GM19395 (cell line): ENCODE measurements around the gene ALKBH7.
"Not testable (repeated sequence)": the region's sequence is repeated elsewhere in the genome, so short reads cannot be mapped to it uniquely, and the experiment has no call there.

Source experiments
- ATAC-seq: cut with Tn5 transposase; IDR thresholded peaks from one replicate; pipeline ENCODE4 v1.9.1; 2021; ENCODE audit warnings: mild to moderate bottlenecking, moderate library complexity; ENCODE audit not compliant: unreplicated experiment

ALKBH7 gene

DNA sequence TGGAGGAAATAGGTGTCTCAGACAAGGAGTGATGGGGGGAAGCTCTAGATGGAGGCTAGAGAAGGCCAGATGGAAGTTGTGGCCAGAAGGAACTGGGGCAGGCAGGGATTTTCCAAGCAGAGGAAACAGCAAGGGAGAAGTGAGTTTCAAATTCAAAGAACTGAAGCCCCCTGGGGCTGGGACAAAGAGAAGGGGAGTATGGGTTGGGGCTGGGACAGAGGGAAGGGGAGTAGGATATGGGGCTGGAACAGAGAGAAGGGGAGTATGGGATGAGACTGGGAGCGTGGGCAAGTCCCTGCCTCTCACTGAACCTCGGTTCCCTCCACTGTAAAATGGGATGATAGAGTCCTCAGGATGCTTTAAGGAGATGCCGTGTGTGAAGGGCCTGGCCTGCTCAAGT, 22.2 kb downstream of the ALKBH7 start:
- no peak for ATAC-seq

DNA sequence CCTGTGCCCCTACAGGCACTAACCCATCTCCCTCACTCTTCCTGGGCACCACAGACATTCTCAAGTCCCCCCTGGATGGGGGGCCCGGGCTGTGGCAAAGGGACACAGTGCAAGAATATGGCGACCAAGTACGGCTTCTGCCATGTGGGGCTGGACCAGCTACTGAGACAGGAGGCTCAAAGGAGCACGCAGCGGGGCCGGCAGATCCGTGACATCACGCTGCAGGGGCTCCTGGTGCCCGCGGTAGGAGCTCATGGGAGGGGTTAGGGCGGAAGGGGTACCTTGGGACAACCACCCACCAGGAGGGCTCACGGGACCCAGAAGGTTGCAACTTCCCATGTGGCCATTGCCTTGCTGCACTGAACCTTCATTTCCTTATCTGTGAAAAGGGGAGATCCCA, 23.7 kb downstream of the ALKBH7 start:
- no peak for ATAC-seq

DNA sequence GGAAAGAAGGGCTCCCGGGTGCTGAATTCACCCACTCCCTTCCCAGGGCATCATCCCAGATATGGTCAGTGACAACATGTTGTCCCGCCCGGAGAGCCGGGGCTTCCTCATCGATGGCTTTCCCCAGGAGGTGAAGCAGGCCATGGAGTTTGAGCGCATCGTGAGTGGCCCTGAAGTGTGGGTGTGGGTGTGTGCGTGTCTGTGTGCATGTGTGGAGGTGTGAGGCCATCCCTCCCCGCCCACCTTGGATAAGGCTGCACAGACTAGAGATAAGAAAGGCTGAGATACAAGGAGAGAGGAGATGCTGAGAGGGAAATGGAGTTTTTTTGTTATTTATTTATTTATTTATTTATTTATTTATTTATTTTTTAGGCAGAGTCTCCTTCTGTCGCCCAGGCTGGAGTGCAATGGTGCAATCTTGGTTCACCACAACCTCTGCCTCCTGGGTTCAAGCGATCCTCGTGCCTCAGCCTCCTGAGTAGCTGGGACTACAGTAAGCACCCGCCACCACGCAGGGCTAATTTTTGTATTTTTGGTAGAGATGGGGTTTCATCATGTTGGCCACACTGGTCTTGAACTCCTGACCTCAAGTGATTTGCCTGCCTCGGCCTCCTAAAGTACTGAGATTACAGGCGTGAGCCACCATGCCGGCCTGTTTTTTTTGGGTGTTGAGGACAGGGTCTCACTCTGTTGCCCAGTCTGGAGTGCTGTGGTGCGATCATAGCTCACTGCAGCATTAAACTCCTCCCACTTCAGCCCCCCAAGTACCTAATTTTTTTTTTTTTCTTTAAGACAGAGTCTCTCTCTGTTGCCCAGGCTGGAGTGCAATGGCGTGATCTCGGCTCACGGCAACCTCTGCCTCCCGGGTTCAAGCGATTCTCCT, 27.7 kb downstream of the ALKBH7 start:
- ATAC-seq, result not testable (repeated sequence)

DNA sequence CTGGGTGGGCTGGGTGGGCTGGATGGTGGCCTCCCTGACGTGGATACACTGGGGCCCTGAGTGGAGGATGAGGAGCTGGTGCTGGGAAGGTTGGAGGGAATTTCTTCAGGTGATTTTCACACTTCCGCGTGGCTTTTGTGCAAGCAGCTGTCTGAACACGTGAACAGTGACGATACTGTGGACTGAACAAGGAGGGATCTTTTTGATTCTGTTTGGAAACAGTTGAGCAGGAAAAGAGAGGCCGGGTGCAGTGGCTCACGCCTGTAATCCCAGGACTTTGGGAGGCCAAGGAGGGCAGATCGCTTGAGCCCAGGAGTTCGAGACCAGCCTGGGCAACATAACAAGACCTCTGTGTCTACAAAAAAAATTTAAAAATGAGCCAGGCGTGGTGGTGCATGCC, 29.5 kb downstream of the ALKBH7 start:
- no peak for ATAC-seq

DNA sequence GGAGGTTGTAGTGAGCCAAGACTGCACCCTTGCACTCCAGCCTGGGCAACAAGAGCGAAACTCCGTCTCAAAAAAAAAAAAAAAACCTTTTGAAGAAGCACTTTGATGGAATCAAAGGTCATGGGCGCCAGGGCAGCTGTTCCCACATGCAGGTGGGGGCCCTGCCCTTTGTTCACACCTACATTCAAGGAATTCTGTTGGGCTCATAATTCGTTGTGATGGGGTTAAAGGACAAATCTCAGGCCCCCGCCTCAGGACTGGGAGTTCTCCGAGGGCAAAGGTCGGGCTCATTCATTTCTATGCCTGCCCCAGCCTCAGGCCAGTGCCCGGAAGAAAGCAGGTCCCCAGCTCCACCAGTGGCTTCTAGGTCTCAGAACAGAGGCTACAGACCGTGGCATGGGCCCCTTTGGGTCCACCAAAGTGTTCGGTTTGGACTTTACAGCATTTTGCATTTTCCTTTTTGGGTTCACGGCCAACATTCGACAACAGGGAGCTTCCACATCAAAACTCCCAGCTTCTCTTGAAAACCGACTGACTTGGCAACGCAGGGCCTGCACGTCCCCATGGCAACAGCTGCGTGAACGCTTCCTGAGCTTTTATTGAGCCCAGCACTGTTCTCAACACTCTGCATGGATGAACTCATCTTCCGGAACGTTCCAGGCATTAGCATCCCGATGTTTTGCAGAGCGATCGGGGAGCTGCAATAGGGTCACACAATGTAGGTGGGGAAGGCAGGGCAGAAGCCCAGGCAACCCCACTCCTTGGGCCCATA, 30.4 kb downstream of the ALKBH7 start:
- ATAC-seq, result no peak

DNA sequence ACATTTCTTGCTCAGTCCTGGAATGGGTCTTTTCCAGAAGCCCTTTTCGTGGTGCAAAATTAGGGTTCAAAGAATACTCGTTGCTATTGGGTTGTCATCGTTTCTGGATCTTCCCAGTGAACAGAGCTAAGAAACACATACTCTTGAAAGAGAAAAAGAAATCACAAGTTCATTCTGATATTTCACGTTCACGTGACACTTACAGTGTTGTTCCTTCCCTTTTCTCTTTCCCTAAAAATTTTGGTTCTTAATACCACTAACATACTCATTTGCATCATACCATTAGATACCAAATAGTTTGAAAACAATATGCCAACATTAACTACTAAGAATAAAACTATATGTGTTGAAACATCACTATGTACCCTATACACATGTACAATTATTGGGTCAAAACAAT, 33.8 kb downstream of the ALKBH7 start:
- ATAC-seq, result no peak

DNA sequence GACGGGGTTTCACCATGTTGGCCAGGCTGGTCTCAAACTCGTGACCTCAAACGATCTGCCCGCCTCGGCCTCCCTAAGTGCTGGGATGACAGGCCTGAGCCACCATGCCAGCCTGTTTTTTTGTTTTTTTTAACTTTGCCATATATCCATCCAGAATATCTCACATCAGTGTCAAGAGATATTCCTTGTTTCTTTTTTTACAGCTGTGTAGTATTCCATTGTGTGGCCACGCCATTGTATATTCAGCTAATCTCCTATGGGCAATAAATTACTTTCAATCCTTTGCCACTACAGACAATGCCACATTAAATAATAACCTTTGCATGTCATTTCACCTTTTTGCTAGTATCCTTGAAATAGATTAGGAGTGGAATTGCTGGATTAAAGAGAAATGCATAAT, 36.8 kb downstream of the ALKBH7 start:
- no peak for ATAC-seq

DNA sequence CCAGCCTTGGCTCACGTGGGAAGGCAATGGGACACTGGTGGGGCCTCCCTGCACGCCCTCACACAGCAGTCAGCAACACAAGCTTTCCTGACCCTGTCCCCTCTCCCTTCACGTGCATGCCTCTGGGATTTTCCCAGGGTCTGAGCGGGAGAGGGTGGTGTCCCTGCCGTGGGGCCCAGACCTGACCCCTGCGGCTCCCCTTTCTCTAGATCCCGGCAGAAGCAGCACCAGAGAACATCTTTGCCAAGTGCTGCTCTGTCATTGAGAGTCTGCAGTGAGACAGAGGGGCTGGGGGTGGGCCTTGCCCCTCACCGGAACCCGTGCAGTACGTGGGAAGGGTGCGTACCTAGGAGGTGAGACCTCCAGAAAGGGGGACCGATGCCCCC, 39.5 kb downstream of the ALKBH7 start:
- no peak for ATAC-seq

DNA sequence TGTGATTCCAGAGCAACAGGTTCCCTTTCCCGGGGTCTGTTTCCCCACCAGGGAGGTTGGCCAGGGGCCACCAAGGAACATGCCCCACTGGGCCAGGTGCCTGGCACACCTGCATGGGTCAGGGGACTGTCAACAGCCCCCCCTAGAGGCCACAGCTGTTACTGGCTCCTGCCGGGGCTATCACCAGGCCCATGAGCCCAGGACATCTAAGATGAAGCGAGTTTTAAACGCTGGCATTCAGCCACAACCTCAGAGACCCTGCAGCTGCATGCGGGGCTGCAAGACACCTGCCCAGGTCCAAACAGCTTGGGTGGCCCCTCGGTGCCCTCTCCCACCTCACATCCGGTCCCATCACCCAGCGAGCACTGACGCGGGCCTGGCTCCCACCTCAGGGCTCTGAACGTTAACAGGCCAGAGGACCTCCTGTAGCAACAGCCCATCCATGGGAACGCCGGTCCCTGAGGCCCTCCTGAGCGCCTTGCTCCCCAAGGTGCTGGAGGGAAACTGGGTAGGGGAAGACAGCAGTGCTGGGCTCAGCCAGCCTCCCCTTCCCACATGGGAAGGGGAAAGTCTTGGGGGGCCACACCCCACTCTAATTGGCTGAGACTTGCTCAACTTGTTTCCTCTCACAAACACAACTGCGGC, 40.0 kb downstream of the ALKBH7 start:
- no peak for ATAC-seq

DNA sequence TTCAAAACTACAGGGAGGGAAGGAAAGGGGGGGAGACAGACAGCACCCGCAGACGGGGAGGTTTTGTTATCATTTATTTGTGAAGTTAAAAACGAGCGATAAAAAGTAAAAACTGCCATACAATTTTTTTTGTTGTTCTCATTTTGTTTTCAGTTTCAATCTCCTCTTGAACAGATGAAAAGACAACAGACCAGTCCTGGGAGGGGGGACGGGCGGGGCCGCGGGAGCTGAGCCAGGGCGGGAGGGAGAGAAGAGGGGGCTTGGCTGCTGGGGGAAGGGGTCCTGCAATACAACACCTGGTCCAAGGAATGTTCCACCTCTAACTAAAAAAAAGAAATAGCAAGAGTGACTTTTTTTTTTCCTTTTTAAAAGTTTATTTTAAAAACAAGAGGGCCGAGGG, 40.7 kb downstream of the ALKBH7 start:
- ATAC-seq, result no peak

DNA sequence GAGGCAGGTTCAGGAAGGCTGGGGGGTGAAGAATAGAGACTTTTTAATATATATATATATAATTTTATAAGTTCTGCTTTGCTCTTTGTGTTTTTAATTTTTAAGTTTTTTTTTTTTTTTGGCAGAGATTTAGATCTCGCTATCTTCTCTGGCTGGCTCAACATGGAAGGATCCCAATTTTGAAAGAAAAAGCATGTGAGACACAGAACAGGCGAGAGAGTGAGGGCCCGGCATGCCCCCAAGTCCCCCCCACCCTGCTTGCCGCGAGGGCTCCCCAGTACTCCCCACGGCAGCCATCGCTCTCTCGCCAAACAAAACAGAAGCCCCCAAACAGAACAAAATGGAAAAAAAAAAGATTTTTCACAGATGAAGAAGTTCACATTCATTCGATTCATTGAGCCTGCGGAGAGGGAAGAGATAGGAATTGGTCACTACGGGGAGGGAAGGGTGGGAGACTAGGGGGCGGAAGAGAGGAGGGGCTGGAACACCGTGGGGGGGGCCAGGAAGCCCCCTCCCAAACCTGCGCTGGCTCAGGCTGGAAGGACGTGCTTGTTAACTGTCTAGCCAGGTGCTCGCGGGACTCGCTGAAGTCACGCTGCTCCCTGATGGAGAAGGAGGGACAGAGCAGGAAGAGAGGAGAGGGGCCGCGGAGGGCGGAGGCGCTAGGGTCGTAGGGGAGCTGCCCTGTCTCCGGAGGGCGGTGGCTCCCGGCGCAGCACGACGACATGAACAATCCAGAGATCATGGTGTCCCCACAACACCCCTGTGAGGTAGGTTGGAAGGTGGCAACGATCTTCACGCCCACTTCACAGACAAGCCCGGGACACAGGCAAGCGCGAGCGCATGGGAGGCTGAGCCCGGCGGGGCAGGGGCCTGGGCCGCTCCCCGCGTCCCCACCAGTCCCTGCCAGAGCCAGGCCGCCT, 41.4 kb downstream of the ALKBH7 start:
- no peak for ATAC-seq

DNA sequence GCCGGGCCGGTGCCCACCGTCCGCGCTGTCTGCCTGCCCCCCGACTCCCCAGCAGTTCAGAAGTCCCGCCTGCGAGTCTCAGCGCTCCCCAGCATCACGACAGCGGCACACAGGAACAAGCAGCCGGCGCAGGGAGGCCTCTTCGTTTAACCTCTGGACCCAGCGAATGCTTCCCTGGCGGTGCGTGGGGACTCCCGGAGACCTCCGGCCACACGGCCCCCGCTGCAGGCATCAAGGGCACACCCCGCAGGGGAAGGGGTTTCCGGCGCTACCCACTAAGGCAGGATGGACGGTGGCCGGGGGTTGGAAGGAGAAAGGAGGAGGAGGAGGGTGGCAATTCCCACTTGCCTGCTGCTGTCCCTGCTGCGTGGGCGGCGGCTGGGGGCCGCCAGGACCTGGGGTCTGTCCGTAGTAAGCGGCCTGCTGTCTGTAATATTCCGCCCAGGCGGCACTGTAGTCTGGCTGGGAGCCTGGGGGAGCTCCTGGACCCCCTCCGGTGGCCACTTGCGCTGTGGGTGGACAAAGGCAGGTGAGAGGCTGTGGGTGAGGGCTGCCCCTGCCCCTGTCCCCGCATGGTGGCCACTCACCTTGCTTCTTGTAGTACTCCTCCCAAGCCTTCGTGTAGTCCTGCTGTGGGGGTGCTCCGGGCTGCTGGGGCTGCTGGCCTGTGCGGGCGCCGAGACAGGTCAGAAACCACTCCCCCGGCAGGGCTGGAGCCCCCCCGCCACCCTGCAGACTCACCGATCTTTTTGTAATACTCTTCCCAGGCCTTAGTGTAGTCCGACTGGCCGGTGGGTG, 42.4 kb downstream of the ALKBH7 start:
- ATAC-seq, result no peak

DNA sequence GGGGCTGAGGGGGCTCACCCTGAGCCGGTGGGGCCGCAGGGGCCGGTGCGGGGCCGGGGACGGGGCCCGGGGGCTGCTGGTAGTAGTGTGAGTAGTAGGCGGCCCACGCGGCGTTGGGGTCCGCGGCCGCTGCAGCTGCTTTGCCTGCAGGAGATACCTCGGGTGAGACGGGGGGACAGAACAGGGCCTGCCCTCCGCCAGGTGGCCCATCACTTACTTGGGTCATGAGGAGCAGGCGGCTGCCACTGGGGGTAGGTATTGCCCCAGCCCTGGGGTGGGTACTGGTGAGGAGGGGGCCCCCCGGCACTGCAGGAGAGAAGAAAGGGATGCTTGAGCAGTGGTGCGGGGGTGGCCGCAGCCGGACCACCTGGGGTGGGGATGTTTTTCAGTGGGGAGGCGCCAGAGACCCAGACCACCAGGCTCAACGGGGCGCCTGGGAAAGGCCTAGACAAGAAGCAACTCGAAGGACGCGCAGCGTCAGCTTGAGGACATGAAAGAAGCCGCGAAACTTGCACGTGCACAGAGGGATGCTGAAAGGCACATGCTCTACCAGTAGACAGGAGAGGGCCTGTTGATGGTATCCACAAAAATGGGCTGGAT, 43.1 kb downstream of the ALKBH7 start:
- no peak for ATAC-seq

DNA sequence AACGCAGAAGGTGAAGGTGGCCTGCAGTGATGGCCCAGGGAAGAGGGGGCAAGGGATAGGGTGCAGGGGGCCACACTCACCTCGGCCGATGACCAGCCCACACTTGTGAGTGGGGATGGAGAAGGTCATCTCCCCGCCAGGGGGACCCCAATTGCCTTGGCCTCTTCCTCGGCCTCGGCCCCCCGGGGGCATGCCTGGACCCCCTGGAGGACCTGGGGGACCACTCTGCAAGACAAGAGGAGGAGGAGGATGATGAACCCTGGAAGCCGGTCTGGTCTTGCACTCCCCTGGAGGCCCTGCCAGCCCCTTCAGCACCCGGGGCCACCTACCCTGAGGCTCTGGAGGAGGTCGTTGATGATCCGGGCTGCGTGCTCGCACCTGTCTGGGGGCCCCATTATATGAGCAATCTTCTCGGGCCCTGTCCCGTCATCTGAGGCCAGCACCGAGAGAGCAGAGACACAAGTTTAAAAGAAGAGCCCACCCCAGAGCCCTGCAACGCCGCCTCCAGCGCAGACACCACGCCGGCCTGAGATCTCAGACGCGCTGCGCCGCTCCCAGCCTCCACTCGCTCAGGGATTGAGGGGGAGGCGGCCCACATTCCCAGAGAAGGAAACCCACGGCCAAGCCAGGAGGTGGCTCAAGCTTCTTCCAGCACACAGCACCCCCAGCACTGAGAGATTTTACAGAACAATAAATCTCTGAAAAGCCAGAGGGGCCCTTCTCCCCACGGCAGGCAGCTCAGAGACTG, 44.2 kb downstream of the ALKBH7 start:
- ATAC-seq, result no peak

DNA sequence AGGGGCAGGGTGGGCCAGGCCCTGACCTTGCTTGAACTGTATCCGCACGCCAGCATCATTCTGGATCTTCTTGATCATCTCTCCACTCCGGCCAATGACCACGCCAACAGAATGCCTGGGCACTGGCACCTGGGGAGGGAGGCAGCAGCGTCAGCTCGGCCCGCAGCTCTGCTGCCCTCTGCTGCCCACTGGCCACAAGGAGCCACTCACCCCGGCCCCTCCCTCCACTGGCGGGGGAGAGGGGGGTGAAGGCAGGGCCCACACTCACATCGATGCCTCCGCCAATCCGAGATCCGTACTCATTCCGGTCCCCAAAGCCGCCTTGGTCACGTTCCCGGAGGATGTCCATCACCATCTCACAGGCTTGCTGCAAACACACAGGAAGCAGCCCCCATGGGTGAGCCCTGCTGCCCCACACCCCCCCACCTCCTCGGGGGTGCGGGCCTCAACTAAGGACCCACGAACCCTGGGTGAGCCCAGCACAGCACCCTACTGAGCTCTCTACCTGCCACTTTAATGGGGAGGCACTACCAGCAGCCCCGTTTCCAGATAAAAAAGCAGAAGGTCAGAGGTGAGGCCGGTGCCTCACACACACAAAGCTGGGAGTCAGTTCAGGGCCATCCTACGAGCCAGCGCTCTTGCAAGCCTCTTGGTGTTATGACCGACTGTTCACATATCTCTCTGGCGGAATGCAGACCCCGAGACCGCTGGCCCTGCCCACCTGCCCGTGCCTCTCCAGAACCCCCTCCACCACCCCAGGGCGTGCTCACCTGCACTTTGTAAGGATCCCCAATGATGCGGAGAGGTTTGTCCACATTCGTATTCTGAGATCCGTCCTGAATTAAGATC, 45.3 kb downstream of the ALKBH7 start:
- ATAC-seq, result no peak

DNA sequence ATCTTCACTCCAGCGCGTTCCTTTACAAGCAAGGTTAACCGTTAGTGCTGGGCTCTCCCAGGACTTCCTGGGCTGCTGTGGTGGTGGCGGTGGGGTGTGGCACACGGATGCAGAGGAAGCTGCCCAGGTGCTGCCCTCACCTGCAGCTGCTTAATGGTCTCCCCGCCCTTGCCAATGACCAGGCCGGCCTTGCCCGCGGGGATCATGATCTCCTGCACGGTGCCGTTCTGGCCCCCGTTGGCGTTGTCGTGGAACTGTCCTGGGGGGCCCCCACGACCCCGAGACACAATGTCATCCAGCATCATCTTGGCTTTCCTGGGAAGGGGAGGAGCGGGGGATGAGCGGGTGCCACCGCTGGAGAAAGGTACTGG, 46.0 kb downstream of the ALKBH7 start:
- no peak for ATAC-seq

DNA sequence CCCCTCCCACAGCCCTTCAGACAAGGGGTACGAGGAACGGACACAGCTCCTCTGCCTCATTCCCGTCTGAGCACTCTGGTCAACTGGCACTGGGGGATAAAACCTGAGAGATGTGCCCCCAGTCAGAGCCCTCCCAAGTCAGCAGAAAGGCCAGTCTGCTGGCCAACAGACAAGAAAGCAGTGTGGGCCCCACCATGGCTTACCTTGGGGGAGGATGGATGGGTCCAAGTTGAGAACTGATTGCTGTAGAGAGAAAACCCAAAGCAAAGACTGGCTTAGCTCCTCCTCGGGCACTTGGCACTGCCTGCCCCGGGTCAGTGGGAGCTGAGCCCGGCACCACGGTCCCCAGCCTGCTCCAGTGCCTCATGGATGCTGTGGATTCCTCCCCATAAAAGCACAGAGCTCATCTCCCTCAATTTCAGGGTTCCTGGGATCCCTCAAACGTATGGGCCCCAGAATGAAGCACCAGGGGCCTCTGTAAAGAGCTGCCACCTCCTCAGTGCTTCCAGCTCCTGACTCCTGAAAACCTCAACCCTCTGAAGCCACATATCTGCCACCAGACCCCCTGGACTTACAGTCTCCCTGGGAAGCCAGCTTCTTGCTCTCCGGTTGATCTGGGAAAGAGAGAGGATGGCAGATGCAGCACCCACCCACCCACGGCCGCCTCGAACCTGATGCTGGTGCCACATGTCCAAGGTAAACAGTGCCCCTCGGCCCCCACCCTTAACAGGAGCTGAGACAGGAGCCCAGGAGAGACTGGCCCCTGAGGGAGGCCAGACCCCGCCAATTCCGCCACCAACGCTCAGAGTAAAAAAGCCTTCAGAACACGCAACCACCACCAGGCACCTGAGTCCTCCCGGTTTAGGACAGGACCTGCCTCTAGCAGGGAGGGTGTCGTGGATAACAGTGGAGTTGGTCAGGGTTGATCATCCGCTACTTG, 48.8 kb downstream of the ALKBH7 start:
- no peak for ATAC-seq
